Ishikawa (cell line): ENCODE results near the gene TP53AIP1.

Source experiments
- CEBPB ChIP-seq: IDR thresholded peaks from 2 replicates; pipeline ENCODE4 v1.6.1; 2012
- CREB1 ChIP-seq: IDR thresholded peaks from 2 replicates; pipeline ENCODE4 v1.6.1; 2012; ENCODE audit warnings: low read depth
- EGR1 ChIP-seq: IDR thresholded peaks from 2 replicates; pipeline ENCODE4 v1.6.1; 2012
- EP300 ChIP-seq: IDR thresholded peaks from 2 replicates; pipeline ENCODE4 v1.6.1; 2012; ENCODE audit warnings: borderline replicate concordance
- FOXM1 ChIP-seq: IDR thresholded peaks from 2 replicates; pipeline ENCODE4 v1.6.1; 2012; ENCODE audit warnings: low read depth, borderline replicate concordance
- RAD21 ChIP-seq: IDR thresholded peaks from 2 replicates; pipeline ENCODE4 v1.6.1; 2012; ENCODE audit warnings: low read depth
- TAF1 ChIP-seq: IDR thresholded peaks from 2 replicates; pipeline ENCODE4 v1.6.1; 2012; ENCODE audit warnings: low read depth, mild to moderate bottlenecking
- TCF12 ChIP-seq: IDR thresholded peaks from 2 replicates; pipeline ENCODE4 v1.6.1; 2012; ENCODE audit warnings: low read depth
- TEAD4 ChIP-seq: IDR thresholded peaks from 2 replicates; pipeline ENCODE4 v1.6.1; 2012
- YY1 ChIP-seq: IDR thresholded peaks from 2 replicates; pipeline ENCODE4 v1.6.1; 2012; ENCODE audit warnings: low read depth
- ZBTB7A ChIP-seq: IDR thresholded peaks from 2 replicates; pipeline ENCODE4 v1.6.1; 2012; ENCODE audit warnings: low read depth
- TF ChIP-seq, protein P1 (sequence below): IDR thresholded peaks from 2 replicates; pipeline ENCODE4 v1.6.1; 2012
- TF ChIP-seq, protein P2 (sequence below): IDR thresholded peaks from 2 replicates; pipeline ENCODE4 v1.6.1; 2012; ENCODE audit warnings: low read depth, mild to moderate bottlenecking
- TF ChIP-seq, protein P3 (sequence below): IDR thresholded peaks from 2 replicates; pipeline ENCODE4 v1.6.1; 2012

DNA sequence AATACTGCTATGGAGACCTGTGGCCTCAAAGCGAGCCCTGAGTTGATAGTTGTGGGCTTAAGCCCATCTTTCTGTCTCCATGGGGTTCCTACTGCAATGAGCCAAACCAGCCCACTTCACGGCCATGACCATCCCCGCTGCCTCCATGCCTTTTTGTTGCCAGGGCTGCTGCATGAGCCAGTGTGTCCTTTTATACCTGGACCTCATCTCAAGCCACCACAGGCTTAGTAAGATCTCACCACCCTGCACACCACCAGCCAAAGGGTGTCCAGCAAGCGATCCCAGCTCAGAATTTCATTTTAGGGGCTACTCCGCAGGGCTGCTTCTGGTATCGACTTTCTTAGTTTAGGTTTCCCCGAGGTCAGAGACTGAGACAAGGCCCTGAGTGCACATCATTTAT lies 8.3 kb downstream of the TP53AIP1 start:
- TF ChIP-seq EGR1 (no peak), ZBTB7A (no peak), TEAD4 (no peak), TCF12 (no peak), TAF1 (no peak), FOXM1 (no peak), CREB1 (no peak), EP300 (no peak), CEBPB (no peak), YY1 (no peak), RAD21 (no peak)
- TF ChIP-seq, protein P1, sequence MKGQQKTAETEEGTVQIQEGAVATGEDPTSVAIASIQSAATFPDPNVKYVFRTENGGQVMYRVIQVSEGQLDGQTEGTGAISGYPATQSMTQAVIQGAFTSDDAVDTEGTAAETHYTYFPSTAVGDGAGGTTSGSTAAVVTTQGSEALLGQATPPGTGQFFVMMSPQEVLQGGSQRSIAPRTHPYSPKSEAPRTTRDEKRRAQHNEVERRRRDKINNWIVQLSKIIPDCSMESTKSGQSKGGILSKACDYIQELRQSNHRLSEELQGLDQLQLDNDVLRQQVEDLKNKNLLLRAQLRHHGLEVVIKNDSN, result no peak
- TF ChIP-seq, protein P2, sequence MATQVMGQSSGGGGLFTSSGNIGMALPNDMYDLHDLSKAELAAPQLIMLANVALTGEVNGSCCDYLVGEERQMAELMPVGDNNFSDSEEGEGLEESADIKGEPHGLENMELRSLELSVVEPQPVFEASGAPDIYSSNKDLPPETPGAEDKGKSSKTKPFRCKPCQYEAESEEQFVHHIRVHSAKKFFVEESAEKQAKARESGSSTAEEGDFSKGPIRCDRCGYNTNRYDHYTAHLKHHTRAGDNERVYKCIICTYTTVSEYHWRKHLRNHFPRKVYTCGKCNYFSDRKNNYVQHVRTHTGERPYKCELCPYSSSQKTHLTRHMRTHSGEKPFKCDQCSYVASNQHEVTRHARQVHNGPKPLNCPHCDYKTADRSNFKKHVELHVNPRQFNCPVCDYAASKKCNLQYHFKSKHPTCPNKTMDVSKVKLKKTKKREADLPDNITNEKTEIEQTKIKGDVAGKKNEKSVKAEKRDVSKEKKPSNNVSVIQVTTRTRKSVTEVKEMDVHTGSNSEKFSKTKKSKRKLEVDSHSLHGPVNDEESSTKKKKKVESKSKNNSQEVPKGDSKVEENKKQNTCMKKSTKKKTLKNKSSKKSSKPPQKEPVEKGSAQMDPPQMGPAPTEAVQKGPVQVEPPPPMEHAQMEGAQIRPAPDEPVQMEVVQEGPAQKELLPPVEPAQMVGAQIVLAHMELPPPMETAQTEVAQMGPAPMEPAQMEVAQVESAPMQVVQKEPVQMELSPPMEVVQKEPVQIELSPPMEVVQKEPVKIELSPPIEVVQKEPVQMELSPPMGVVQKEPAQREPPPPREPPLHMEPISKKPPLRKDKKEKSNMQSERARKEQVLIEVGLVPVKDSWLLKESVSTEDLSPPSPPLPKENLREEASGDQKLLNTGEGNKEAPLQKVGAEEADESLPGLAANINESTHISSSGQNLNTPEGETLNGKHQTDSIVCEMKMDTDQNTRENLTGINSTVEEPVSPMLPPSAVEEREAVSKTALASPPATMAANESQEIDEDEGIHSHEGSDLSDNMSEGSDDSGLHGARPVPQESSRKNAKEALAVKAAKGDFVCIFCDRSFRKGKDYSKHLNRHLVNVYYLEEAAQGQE, result no peak
- TF ChIP-seq, protein P3, sequence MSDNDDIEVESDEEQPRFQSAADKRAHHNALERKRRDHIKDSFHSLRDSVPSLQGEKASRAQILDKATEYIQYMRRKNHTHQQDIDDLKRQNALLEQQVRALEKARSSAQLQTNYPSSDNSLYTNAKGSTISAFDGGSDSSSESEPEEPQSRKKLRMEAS, result no peak
